ENCODE data around the gene BTNL2.

Gene BTNL2

DNA sequence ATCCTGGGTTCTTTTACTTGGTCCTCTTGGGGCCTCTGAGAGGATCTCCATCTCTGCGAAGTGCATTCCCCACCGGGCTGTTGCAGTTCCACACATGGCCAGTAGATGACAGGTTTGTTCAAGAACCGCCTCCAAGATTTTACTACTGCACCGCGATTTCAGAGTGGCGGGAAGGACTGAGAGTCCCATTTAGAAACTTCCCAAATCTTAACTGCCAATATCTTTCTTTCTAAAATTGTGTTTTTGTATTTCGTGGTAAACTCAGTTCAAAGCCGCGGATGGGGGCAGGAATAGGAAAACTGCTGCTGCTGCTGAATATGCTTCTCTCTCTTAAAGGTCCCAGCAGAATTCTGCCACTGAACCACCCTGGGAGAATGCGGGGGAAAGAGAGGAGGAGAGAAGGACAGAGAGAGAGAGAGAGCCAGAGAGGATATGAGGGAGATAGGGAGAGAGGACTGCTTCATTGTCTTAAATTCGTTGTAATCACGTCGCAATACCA is 8.6 kb upstream of the BTNL2 start:
- peak; percentile 50 for DNase-seq (ENCODE audit: low spot score)

DNA sequence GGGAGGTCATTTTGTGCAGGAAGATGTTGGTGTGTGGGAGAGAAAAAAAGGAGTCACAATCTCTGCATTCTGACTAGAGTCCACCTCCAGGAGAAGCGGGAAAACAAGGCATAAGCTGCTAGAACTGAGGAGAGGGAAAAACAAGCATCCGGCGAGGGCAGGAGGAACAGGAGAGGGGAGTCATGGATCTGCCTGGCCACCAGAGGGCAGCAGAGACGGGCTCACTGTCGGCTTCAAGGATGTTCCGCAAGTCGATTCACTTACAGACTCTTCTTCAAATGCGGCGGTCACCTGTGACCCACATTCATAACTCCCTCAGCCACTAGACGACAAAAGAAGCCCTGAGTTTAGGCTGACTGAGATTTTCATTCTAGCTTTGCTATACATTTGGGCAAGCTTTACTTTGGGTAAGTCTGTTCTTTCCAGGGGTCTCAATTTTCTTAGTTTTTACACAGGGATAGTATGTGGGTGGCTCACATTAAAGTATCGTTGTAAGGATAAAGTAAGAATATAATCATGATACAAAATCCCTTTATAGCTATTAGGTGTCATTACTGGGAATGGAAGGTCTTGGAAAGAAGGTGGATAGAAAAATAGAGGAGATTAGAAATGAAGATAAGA is 6.6 kb upstream of the BTNL2 start:
- DNase-seq (ENCODE audit: low spot score): peak; percentile 71

DNA sequence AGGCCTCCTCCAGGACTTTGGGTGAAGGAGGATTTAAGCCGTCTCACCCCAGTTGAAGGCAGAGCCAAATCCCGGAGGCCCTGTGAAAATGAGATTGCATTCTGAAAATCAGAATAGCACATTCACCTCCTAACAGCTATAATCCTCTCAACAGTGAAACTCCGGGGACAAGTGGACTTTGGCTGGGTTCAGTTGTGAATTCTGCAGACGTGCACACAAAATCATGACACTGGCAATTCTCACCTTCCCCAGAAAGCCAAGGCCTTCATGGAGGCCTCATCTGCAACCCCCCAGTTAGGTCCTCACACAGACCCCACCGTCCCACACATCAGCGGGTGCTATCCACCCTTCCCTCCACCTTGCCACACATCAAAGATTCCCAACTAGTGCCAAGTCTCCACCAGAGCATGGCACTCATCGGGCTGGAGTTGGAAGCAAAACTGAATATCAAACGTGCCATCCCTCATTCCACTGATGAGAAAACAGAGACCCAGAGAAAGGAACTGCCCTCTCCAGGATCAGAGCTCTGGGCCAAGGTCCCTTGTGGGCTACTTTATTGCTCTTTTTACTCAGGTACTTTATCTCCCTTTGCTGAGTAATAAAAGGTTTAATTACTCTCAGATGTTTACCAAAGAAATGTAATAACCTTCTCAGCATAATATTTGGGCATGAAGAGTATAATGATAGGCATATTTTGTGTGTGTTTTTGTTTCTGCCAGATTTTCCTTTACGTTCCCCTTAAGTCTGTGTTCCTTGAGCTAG is 4.8 kb upstream of the BTNL2 start:
- DNase-seq (ENCODE audit: low spot score): no peak

DNA sequence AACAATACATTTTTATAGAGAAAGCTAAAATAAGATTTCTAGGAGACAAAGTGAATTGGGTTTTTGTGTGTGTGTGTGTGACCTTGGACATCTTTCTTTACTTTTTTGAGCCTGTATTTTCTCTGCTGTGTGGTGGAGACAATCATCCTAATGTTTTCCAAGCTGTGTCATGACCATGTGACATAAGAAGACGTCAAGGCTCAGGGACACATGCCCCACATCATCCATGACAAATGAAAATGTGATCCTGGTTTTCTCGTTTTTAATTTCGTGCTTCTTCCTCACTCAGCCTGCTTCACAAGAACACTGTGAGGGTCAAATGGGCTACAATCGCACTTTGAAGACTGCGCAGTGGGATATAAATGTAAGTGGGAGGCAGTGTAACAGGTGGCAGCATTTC is 3.9 kb upstream of the BTNL2 start:
- DNase-seq (ENCODE audit: low spot score): no peak

DNA sequence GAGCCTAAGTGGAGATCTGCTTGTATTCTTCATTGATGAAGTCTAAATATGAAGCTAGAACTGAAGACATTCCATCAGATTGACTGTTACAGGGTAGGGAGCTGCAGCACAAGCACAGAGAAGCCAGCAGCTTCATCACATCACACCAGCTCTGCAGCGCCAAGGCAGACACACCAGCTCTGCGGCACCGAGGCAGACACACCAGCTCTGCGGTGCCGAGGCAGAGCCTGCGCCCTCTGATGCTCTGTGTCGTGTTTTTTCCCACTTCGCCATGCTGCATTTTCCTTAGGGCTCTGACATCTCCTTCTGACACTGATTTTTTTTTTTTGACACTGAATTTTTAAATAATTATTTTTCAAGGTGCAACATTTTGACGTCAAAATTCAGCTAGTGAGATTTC is 784 bp downstream of the BTNL2 start:
- DNase-seq (ENCODE audit: low spot score): no peak

DNA sequence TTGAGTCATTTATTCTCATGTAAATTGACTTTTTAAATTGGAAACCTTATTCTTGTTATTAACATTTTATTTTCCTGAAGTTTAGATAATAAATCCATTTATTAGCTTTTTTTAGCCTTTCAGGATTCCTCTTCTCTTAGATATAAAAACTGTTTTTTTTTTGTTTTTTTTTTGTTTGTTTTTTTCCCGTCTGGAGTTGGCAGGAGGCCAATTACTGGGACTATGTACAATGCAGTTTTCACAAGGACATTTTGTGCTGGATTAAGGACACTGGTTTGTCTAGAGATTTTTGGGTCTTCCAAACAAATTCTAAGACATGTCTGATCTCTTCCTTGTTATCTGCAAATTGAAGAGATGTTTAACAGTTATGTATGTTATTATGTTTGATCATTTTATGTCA is 1.3 kb downstream of the BTNL2 start:
- DNase-seq (ENCODE audit: low spot score): no peak

DNA sequence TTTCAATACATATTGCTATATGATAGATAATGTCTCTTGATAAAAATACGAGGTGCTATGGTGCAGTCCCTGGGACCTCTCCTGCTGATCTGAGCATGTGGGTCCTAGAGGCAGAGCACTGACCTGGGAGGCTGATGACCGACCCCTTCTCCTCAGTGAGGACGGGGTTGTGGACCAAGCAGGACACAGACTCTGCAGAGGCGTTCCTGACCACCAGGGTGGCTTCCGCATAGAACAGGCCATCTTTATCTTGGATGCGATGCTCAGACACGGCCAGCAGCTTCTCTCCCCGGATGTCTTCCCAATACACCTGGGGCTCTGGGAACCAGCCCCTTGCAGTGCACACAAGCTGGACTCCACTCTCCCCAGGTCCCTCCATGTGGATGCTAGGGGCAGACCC is 4.2 kb downstream of the BTNL2 start:
- no peak for DNase-seq (ENCODE audit: low spot score)

DNA sequence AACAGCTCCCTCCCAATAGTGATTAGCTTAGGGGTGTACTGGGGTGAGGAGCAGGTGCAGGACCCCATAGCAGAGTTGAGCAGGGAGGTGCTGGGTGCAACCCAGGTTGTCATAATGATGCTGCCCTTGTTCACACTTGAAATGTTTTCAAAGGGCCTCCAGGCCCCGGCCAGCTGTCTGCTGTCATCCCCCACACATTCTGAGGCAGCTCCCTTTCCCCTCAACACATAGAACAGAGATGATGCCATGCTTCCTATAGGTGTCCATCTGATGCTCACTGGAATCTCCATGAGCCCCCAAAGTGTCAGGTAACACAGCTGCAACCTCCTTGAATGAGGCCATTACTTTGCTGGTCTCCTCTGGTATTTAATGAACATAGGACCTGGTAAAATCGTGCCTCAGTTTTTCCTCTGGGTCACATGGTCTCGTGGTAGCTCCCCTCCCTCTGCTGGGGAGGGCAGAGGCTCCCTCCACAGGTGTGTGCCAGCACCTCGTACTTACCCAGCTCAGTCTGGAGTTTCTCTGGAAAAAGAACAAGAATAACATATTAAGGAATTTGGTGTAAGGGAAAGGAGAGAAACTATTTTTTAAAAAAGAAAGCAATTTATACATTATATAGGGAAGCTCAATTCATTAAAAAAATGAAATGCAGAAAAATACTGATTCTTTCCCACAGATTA is 5.6 kb downstream of the BTNL2 start:
- DNase-seq (ENCODE audit: low spot score): no peak

DNA sequence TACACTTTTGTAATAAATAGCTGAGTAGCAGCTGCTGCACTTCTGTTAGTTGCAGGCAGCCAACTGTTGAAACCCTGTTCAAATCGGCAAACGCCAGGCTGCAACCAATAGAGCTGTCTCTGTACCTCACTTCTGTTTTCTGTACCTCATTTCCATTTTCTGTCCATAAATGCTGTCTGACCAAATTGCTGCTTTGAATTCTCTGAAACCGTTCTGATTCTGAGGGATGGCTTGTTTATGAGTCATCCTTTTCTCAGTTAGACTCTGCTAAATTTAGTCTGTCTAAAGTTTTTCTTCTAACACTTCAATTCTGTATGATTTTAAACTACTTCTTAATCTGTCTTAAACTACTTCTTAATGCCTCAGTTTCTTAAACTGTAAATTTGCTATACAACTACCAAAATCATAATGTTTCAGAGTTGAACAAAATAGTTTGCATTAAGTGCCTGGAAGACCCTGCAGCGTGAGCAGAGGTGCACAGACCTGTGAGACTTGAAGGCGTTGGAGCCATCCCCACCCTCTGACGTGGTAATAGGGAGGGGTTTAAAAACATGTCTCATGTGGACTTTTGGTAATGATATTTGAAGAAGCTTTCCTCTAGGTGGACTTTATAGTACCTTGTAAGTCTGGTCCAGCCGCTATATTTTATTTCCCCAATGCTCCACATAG is 9.6 kb downstream of the BTNL2 start:
- DNase-seq (ENCODE audit: low spot score): no peak

DNA sequence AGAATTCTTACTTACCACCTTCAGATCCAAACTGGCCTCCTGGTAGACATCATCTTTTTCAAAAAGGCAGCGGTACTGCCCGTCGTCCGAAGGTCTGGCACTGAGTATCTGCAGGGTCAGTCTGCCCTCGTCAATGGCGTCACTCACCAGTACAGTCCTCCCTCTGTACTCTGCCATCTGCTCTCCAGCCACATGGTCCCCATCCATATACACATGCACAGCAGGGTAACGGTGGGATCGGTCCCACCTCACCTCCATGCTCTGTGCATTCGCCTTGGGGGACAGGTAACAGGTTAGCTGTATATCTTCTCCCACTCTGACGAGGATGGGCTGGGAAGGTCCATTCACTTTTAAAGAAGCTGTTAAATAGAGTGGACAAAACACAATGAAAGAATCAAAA is 11.0 kb downstream of the BTNL2 start:
- DNase-seq (ENCODE audit: low spot score): no peak

DNA sequence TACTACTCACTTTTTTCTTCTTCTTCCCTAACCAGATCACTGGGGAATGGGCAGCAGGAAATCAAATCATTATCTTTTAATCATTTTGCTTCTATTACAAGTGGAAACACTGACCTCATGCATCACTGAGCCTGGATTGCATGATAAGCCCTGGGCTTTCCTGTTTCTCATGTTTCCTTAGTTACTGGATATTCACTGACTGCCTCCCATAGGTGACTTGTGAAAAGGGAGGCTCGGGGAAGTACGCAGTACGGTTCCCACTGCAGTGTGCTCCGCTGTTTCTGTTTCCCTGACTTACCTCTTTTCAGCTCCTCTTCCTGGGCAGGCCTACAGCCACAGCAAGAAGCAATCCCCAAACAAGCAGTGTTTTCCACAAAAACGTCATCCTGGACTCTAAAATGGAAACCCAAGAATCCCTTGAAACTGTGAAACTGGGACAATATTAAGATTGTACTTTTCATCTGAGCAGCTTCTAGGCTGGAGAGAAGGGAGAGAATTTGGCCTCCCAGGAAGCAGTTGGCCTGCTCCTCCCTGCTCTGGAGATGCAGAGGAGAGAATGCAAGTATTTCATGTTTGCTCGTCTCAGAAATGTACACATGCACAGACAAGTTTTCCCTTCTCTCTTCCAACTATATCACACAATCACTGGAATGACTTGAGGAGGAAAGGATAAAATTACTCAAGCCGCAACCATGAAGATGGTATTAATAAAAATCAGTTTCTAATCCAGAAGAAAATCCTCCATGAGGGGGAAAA is 13.1 kb downstream of the BTNL2 start:
- DNase-seq (ENCODE audit: low spot score): no peak

DNA sequence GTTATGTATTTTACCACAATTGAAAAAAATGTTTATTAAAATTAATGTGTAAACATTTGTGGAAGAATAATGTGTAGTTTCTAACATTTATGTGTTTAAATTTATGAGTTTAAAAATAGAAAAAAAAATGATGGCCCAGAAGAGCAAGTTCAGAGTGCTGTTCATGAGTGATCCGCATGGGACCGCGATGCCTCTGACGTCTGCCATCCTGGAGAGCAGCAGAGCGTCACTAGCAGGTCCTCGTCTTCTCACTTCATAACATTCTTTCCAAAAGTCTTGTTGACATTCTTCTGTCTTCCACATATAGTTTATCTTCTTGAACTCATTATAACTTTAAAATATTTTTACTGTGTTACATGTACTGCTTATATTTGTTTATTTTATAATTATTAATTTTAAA is 15.5 kb downstream of the BTNL2 start:
- DNase-seq (ENCODE audit: low spot score): no peak

DNA sequence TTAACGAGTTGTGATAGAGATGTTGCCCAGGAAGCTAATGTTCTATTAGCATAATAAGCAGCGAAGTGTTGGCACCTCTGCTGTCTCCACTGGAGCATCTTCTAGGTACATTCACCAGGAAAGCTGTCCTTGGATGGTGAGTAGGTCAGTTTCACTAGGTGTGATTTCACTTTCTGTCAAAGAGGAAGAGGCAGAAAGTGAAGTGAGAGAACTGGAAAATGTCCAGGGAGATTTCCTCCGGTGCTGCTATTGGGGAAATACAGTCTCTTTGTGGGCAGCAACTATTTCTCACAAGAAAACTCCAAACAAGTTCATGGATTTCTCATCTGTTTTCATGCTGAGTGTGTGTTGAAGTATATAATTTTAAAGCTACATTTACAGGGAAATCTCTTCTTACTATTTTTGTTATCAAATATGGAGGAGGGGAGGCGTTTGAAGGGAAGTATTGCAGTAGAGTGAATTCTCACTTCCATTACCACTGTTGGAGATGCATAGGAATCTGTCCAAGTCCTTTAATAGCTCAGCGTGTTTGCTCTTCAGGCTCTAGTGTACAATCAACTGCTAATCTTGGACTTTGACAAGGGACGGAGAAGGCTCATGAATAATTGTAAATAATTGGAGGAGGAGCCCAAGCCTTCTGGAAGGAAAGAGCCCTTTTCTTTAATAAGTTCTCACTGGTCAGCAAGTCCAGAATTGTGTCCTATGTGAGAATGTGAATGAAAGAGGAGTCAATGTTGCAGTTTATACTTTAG is 19.2 kb downstream of the BTNL2 start:
- DNase-seq (ENCODE audit: low spot score): no peak

DNA sequence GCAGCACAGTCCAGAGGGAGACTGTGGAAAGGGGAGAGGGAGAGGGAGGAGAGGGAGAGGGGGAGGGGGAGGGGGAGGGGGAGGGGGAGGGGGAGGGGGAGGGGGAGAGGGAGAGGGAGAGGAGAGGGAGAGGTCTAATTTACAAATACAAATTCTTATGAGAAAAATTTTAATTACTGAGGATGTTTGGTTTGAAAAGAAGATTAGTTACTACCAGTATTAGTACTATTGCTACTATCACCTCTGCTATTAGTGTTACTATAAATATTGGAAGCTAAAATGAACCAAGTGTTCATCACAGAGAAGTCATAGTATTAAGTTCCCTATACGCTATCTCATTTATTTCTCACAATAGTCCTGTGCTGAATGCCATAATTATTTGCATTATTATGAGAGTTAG is 20.9 kb downstream of the BTNL2 start:
- no peak for DNase-seq (ENCODE audit: low spot score)

DNA sequence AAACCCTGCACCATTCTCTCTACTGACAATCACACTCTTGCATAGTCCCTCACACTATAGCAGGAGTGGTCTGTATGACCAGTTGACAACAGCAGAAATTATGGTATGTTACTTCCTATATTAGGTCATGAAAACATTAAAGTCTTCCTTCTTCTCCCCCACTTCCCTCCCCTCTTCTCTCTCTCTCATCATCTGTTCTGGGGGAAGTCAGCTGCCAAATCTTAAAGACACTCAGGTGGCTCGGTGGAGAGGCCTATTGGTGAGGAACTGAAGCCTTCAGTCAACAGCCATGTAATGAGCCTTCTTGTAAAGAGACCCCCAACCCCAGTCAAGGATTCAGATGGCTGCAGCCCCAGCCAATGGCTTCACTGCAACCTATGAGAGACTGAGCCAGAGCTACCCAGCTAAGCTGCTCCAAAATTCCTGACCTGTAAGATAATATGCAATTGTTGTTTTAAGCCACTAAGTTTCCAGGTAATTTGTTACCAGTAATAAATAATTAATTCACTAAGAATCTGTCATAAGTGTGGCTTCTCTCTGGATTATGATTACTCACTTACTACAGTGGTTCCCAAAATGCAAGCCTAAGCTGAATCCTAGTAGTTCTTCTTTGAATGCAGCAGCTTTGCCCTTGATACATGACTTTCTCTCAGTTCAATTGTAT is 24.1 kb downstream of the BTNL2 start:
- no peak for DNase-seq (ENCODE audit: low spot score)

DNA sequence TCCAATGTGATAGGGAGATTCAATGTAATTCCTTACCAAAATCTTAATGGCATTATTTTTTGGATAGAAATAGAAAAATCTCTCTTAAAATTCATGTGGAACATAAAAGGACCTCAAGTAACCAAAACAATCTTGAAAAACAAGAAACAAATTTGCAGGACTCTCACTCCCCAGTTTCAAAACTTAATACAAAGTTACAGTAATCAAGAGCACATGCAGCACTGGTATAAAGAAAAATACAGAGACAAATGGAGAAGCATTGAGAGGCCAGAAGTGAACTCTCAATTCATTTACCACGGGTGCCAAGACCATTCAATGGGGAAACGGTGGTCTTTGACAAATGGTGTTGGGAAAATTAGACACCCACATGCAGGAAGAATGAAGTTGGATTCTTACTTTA is 27.4 kb downstream of the BTNL2 start:
- DNase-seq (ENCODE audit: low spot score): no peak

DNA sequence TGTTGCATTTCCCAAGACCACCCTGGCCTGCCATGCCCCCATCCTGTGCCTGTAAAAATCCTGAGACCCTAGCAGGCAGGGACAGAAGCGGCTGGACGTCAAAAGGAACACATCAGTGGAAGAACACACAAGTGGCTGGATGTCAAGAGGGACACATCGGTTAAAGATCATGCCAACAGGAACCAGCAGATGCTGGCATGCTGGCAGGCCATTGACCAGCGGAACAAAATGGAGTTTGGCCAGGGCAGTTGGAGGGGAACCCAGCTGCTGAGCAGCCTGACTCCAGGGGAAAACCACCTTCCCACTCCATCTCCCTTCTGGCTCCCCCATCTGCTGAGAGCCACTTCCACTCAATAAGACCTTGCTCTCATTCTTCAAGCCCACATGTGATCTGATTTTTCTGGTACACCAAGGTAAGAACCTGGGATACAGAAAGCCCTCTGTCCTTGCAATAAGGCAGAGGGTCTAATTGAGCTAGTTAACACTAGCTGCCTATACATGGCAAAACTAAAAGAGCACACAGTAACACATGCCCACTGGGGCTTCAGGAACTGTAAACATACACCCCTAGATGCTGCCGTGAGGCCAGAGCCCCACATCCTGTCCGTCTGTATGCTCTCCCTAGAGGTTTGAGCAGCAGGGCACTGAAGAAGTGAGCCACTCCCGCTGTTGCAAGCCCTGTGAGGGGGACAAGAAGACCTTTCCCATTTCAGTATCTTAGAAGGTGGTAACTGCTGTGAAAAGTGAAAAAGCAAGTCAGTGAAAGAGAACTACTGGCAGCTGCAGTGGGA is 31.0 kb downstream of the BTNL2 start:
- no peak for DNase-seq (ENCODE audit: low spot score)

DNA sequence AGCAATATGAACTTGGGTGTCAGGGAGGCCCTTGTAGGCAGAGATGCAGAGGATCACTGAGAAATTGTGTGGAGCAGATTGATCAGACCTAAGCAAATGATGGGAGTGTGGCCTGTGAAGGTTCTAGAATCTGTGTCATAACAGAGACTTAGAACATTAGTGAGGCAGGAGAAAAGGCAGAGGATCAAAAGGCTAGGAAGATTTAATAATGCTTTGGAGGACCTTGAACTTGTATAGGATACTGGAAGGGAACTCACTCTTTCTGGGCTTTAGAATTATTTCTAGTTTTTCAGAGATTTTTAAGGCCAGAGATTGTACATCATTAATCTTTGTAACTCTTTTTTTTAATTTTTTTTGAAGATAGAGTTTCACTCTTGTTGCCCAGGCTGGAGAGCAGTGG is 35.2 kb downstream of the BTNL2 start, which contains the start of gene TSBP1:
TSBP1 (minus strand) TSS at position 101 of the 400 bp plus-strand sequence. CDS start 197 bp downstream, outside the sequence.
- no peak for DNase-seq (ENCODE audit: low spot score)

DNA sequence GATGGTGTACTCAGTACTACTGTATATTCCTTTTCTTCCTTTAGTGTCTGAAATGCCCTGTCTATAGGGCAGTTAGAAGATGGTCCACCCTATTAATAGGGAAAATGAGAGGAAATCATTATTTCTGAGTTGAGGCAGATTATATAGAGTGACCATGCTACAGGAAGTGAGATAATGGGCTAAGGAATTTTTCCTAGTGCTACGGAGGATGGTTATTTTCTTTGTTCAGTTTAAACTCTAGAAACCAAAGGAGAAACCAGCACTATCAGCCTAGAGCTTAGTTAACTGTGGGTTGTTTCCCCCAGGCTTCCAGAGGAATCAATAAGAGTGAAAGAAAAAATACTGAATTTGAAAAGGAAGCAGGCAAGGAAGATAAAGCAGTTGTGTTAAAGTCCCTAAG is 35.8 kb downstream of the BTNL2 start:
- DNase-seq (ENCODE audit: low spot score): no peak

DNA sequence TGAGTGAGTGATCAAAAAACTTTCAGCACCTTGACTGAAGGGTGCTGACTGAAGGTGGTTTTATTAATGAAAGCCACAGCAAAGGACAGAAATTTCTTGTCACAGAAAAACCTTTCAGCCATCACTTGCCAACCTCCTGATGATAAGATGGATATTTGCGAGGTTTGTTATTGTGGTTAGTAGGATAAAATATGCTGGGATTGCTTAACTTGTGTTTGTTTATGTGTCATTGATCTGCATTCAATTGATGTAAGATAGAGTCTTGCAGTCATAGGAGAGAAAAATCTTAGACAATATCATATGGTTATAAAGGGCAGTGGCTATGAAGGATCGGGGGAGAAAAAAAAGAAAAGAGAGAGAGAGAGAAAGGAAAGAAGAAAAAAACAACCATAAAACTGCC is 36.5 kb downstream of the BTNL2 start:
- DNase-seq (ENCODE audit: low spot score): no peak
